Loucy (cell line): ENCODE measurements around the gene SLC6A11.

Experiments used
- H2AFZ ChIP-seq: fragments of 200-600 bp; sonication (generic); 2 replicates; pipeline ENCODE4 v1.6.0; 2016; ENCODE audit warnings: antibody characterized with exemption, mild to moderate bottlenecking, low read length, moderate library complexity
- H3F3A ChIP-seq: fragments of 200-600 bp; 2 replicates; pipeline ENCODE4 v1.6.0; 2016; ENCODE audit warnings: antibody characterized with exemption, low read depth, mild to moderate bottlenecking
- H3K27me3 ChIP-seq: fragments of 200-600 bp; sonication (generic); 2 replicates; pipeline ENCODE4 v1.6.1; 2014; ENCODE audit warnings: low read length, mild to moderate bottlenecking; ENCODE audit not compliant: insufficient read depth, poor library complexity, severe bottlenecking
- H3K36me3 ChIP-seq: fragments of 200-600 bp; sonication (generic); 2 replicates; pipeline ENCODE4 v1.6.1; 2016; ENCODE audit warnings: low read length; ENCODE audit not compliant: insufficient read depth
- H3K4me1 ChIP-seq: fragments of 200-600 bp; sonication (generic); 2 replicates; pipeline ENCODE4 v1.5.1; 2014; ENCODE audit warnings: low read length, mild to moderate bottlenecking; ENCODE audit not compliant: insufficient read depth, poor library complexity, severe bottlenecking
- H3K4me2 ChIP-seq: fragments of 200-600 bp; sonication (generic); 2 replicates; pipeline ENCODE4 v1.6.0; 2014; ENCODE audit warnings: antibody characterized with exemption, low read length, low read depth, mild to moderate bottlenecking; ENCODE audit not compliant: poor library complexity, severe bottlenecking
- H3K4me3 ChIP-seq: fragments of 200-600 bp; sonication (generic); 2 replicates; pipeline ENCODE4 v1.5.1; 2014; ENCODE audit warnings: low read length, mild to moderate bottlenecking, mixed read lengths; ENCODE audit not compliant: poor library complexity, severe bottlenecking
- H3K79me2 ChIP-seq: fragments of 200-600 bp; sonication (generic); 2 replicates; pipeline ENCODE4 v1.6.1; 2014; ENCODE audit warnings: low read length; ENCODE audit not compliant: insufficient read depth
- H3K9ac ChIP-seq: fragments of 200-600 bp; sonication (generic); 2 replicates; pipeline ENCODE4 v1.6.0; 2014; ENCODE audit warnings: mild to moderate bottlenecking, low read depth, low read length, moderate library complexity; ENCODE audit not compliant: poor library complexity, severe bottlenecking
- H3K9me2 ChIP-seq: fragments of 200-600 bp; sonication (generic); replicated peaks from 2 replicates; pipeline ENCODE4 v1.6.1; 2016; ENCODE audit warnings: low read depth, low read length, mixed read lengths
- H3K9me3 ChIP-seq: fragments of 200-600 bp; sonication (generic); 2 replicates; pipeline ENCODE4 v1.6.1; 2014; ENCODE audit warnings: mild to moderate bottlenecking, antibody characterized with exemption, low read length, low read depth; ENCODE audit not compliant: insufficient read depth
- H4K20me1 ChIP-seq: fragments of 200-600 bp; sonication (generic); 2 replicates; pipeline ENCODE4 v1.6.0; 2014; ENCODE audit warnings: antibody characterized with exemption, low read length, mild to moderate bottlenecking; ENCODE audit not compliant: insufficient read depth, poor library complexity, severe bottlenecking
- CTCF ChIP-seq: fragments of 200-600 bp; sonication (generic); conservative IDR thresholded peaks from 2 replicates; pipeline ENCODE4 v1.5.1; 2014; ENCODE audit warnings: mild to moderate bottlenecking, antibody characterized with exemption, low read length
- EZH2phosphoT487 ChIP-seq: fragments of 200-600 bp; IDR thresholded peaks from 2 replicates; pipeline ENCODE4 v1.6.1; 2018; ENCODE audit warnings: antibody characterized with exemption, mild to moderate bottlenecking, moderate library complexity, borderline replicate concordance

Gene SLC6A11

DNA sequence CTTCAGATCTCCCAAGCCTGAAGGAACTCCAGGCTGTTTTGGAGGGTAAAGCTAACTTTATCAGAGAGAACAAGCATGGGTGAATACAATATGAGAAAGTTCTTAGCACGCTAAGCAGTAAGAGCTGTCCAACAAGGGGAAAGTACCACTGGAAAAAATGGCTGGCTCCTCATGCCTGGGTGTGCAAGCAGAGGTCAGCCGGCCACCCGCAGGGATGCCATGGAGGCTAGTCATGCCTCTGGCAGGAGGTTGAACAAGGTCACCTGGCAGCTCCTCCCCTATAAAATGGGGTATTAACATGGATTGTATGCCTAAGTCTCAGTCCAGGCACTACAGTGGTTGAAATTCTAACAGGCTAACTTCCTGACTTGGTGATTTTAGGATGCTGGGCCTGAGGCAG lies 101.1 kb downstream of the SLC6A11 start:
- no peaks in the 10 kb centered on the region for H3K9me3 ChIP-seq
- H3K9me2 ChIP-seq, result no peaks in the 10 kb centered on the region
- H3K4me2 ChIP-seq, result no peak overlapping the region
- no peaks in the 10 kb centered on the region for H3K4me1 ChIP-seq
- no peaks in the 10 kb centered on the region for H3K27me3 ChIP-seq
- H4K20me1 ChIP-seq, result no peaks in the 10 kb centered on the region
- H3K4me3 ChIP-seq, result no peak overlapping the region
- TF ChIP-seq EZH2phosphoT487 (no peak), CTCF (no peak)
- H3K79me2 ChIP-seq, result no peaks in the 10 kb centered on the region
- H2AFZ ChIP-seq, result no peak overlapping the region
- H3K36me3 ChIP-seq, result no peaks in the 10 kb centered on the region
- H3F3A ChIP-seq, result no peaks in the 10 kb centered on the region
- no peak overlapping the region for H3K9ac ChIP-seq

GRCh38 chr3:10918011-10918410 lies 102.0 kb downstream of the SLC6A11 start:
- H3K79me2 ChIP-seq, result no peaks in the 10 kb centered on the region
- no peaks in the 10 kb centered on the region for H3K36me3 ChIP-seq
- TF ChIP-seq EZH2phosphoT487 (no peak), CTCF (no peak)
- no peak overlapping the region for H3K4me3 ChIP-seq
- no peaks in the 10 kb centered on the region for H3F3A ChIP-seq
- no peaks in the 10 kb centered on the region for H3K9me2 ChIP-seq
- H4K20me1 ChIP-seq, result no peaks in the 10 kb centered on the region
- no peaks in the 10 kb centered on the region for H3K27me3 ChIP-seq
- no peaks in the 10 kb centered on the region for H3K9me3 ChIP-seq
- no peak overlapping the region for H3K4me2 ChIP-seq
- no peaks in the 10 kb centered on the region for H3K4me1 ChIP-seq
- no peak overlapping the region for H2AFZ ChIP-seq
- H3K9ac ChIP-seq, result no peak overlapping the region

GRCh38 chr3:10919636-10920035 lies 103.6 kb downstream of the SLC6A11 start:
- no peaks in the 10 kb centered on the region for H3K9me3 ChIP-seq
- H3F3A ChIP-seq, result no peaks in the 10 kb centered on the region
- H3K4me3 ChIP-seq, result no peak overlapping the region
- H3K27me3 ChIP-seq, result no peaks in the 10 kb centered on the region
- H3K36me3 ChIP-seq, result no peaks in the 10 kb centered on the region
- no peaks in the 10 kb centered on the region for H3K79me2 ChIP-seq
- H3K4me2 ChIP-seq, result no peak overlapping the region
- H3K4me1 ChIP-seq, result no peaks in the 10 kb centered on the region
- no peak overlapping the region for H2AFZ ChIP-seq
- no peak overlapping the region for H3K9ac ChIP-seq
- TF ChIP-seq CTCF (no peak), EZH2phosphoT487 (no peak)
- H4K20me1 ChIP-seq, result no peaks in the 10 kb centered on the region
- no peaks in the 10 kb centered on the region for H3K9me2 ChIP-seq
